ENCODE data around the gene PSEN1. TPM values are rescaled to one million over a fixed set of nuclear protein-coding genes. Genes with fewer than 3 reads are reported as not detected.

Gene PSEN1
- total RNA-seq, 4 donors from 2014 or later: 40.1 to 54.6 (median 45.9) TPM

DNA sequence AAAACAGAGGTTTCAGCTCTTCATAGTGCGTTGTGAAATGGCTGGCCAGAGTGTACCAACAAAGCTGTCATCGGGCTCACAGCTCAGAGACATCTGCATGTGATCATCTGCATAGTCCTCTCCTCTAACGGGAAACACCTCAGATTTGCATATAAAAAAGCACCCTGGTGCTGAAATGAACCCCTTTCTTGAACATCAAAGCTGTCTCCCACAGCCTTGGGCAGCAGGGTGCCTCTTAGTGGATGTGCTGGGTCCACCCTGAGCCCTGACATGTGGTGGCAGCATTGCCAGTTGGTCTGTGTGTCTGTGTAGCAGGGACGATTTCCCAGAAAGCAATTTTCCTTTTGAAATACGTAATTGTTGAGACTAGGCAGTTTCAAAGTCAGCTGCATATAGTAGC is 86.7 kb downstream of the PSEN1 start:
- no peak for TF ChIP-seq EP300 (IDR thresholded peaks at IDR 0.05)
- TF ChIP-seq POLR2A (IDR thresholded peaks at IDR 0.05): no peak
- peak; percentile 56 for TF ChIP-seq POLR2AphosphoS5 (IDR thresholded peaks at IDR 0.05)
- TF ChIP-seq CTCF (IDR thresholded peaks at IDR 0.05): peak in 1 of 4 experiments; percentile 28
- no peak overlapping the region for H3K4me3 ChIP-seq
- H3K27ac ChIP-seq: peak overlapping the region in 3 of 4 donors; percentile 53 to 78 (median 72)
- H3K36me3 ChIP-seq: peaks cover 0 to 34% of the 10 kb centered on the region in 2 donors
- peak; percentile 88 for ATAC-seq
- peaks cover 0 to 33% (median 9%) of the 10 kb centered on the region in 3 donors for H3K4me1 ChIP-seq
- H3K27me3 ChIP-seq: no peaks in the 10 kb centered on the region
- 17 to 21% methylated on average over 3 to 5 of the region's 5 CpGs for WGBS, 2 donors (ENCODE audit: low coverage in 1 of 2)
- H3K9me3 ChIP-seq: no peaks in the 10 kb centered on the region

DNA sequence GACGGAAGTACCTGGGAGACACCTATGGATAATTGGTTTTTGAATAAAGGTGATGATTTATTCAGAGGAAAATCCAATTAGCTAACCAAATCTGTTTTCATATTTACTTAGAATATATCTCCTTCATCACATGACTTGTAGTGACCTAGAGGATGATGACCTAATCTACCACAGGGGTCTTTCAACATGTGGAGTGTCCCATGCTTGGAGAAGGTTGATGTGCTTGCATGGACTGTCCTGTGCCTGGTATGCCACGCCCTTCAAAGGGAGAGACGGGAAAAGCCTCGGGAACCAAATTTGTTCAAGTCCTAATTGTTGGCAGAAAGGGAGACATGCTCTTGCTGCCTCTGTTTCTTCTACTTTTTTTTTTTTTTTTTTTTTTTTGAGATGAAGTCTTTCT is 89.2 kb downstream of the PSEN1 start:
- Histone ChIP-seq H3K9me3 (no peaks in the 10 kb centered on the region), H3K4me1 (peaks cover 0 to 47% (median 12%) of the 10 kb centered on the region in 3 donors), H3K27me3 (no peaks in the 10 kb centered on the region), H3K4me3 (no peak overlapping the region), H3K27ac (no peak overlapping the region), H3K36me3 (peaks cover 0 to 9% of the 10 kb centered on the region in 2 donors)
- ATAC-seq: no peak
- TF ChIP-seq POLR2A (IDR thresholded peaks at IDR 0.05): no peak
- TF ChIP-seq POLR2AphosphoS5 (IDR thresholded peaks at IDR 0.05): no peak
- TF ChIP-seq CTCF (IDR thresholded peaks at IDR 0.05): no peak
- TF ChIP-seq EP300 (IDR thresholded peaks at IDR 0.05): no peak
- 67 to 75% methylated on average over 4 of the region's 4 CpGs for WGBS, 2 donors (ENCODE audit: low coverage in 1 of 2)

DNA sequence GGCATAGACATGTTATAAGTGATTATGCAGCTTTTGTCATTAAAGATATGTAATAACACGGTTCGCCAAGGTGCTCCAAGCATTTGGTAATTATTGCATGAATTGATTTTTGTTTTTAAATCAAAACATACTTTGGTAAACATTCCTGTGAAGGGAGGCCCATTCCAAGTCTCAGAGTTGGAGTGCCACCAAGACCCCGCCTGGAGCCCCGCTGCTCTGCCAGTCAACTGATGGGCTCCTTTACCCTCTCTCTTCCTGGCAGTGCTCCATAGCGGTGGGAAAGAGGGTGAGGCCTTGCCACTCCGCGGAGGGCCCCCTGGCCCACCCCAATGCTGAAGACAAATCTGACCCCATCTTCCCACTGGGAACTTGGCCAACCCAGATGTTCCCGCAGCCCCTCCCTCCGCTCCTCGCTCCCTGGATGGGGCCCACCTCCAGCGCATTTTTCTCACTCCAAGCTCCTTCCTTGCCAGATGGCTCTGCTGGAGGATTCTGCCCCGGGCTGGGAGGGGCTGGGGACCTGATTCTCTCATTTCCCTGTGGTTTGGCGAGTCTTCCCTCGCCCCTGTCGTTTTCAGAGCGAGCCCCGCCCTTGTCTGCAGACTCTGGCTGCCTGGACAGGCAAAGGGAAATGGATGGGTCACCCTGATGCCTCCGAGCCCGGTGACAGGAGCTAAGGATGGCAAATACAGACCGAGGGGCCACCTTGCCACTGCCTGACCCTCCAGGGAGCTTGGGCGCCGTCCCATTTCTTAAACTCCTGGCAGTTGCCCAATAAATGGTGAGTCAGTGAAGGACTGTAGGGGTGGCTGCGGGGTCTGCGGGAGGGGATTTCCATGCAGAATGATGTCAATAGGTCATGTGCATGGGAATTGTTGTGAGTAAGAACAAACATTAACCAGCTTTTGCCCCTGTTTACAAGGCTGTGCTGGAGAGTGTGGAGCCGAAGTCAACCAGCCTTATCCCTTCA is 91.8 kb downstream of the PSEN1 start:
- TF ChIP-seq POLR2A (IDR thresholded peaks at IDR 0.05) (no peak), POLR2AphosphoS5 (IDR thresholded peaks at IDR 0.05) (peak; percentile 7)
- 18 to 31% methylated on average over 10 to 11 of the region's 25 CpGs for WGBS, 2 donors (ENCODE audit: low coverage in 1 of 2)
- H3K27me3 ChIP-seq: no peaks in the 10 kb centered on the region
- H3K4me3 ChIP-seq: peak overlapping the region in 1 of 2 donors; percentile 12
- ATAC-seq: peak; percentile 67
- no peaks in the 10 kb centered on the region for H3K9me3 ChIP-seq
- no peaks in the 10 kb centered on the region for H3K36me3 ChIP-seq
- H3K27ac ChIP-seq: peak overlapping the region in 3 of 4 donors; percentile 62 to 73 (median 66)
- peaks cover 0 to 46% (median 6%) of the 10 kb centered on the region in 3 donors for H3K4me1 ChIP-seq

- Histone ChIP-seq H3K9me3 (no peaks in the 10 kb centered on the region), H3K4me3 (no peak overlapping the region), H3K36me3 (no peaks in the 10 kb centered on the region), H3K4me1 (peaks cover 0 to 28% (median 6%) of the 10 kb centered on the region in 3 donors), H3K27me3 (no peaks in the 10 kb centered on the region), H3K27ac (no peak overlapping the region)
- no peak for TF ChIP-seq POLR2AphosphoS5 (IDR thresholded peaks at IDR 0.05)
- TF ChIP-seq CTCF (IDR thresholded peaks at IDR 0.05): no peak
- no peak for TF ChIP-seq EP300 (IDR thresholded peaks at IDR 0.05)
- 100% methylated on average over 2 of the region's 6 CpGs; no CpG with 5 or more reads in 1 of the 2 donors for WGBS, 2 donors (ENCODE audit: low coverage in 1 of 2)
- no peak for ATAC-seq
Measured at GRCh38 chr14:73230051-73230450, 93.7 kb downstream of the PSEN1 start.

DNA sequence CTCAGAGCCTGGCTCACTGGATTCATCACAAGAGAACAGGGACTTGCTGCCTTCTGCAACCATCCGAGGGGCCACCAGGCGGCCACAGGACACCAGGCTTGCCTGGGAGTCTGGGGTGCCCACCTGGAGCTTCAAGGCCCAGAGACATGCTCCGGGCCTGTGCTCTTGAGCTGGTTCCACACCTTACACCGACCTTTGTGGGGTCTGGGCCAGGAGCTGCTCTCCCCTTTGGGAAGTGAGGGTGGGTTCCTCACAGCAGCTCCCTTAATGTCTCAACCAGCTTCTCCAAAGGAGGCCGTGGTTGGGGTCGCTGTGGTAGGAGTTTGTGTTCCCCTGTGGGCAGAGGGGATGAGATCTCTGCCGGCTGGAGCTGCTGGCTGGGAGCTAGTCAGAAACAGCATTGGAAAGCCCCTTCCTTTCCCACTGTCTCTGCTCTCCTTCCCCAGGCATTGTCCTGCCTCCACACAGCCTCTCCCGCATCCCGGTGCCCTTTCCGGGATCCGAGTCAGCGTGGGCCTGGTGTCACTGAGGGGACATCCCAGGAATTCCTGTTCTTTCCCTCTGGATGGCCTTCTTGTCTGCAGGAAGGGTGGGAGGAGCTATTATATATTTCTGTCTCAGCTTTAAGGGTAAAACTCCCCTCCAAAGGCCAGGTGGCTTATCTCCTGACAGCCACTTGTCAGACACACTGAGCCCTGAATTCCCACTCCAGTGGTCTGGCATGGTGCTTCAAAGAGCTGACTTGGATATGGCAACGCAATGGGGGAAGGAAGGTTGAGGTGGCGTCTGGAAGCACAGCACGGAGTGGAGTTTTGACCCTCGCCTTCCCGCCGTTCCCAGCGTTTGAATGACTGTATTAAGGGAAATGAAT is 95.9 kb downstream of the PSEN1 start:
- peaks cover 0 to 39% (median 6%) of the 10 kb centered on the region in 3 donors for H3K4me1 ChIP-seq
- ATAC-seq: no peak
- peaks cover 4% of the 10 kb centered on the region for H3K27me3 ChIP-seq
- TF ChIP-seq POLR2AphosphoS5 (IDR thresholded peaks at IDR 0.05): no peak
- TF ChIP-seq POLR2A (IDR thresholded peaks at IDR 0.05): no peak
- no peak for TF ChIP-seq EP300 (IDR thresholded peaks at IDR 0.05)
- no peak for TF ChIP-seq CTCF (IDR thresholded peaks at IDR 0.05)
- H3K4me3 ChIP-seq: no peak overlapping the region
- H3K36me3 ChIP-seq: no peaks in the 10 kb centered on the region
- WGBS, 2 donors (ENCODE audit: low coverage in 1 of 2): 19 to 52% methylated on average over 5 to 9 of the region's 19 CpGs
- no peak overlapping the region for H3K27ac ChIP-seq
- H3K9me3 ChIP-seq: no peaks in the 10 kb centered on the region

Data from gastroesophageal sphincter (tissue), 4 donors.